Thyroid gland (tissue), 4 donors: Measurements from ENCODE around the gene ANKRD28.

Source experiments
- CTCF ChIP-seq, 6 experiments: fragments of 200-600 bp in 3 of 6; fragments of 450-650 bp in 3 of 6; sonication (generic) in 3 of 6; IDR thresholded peaks; one replicate each; pipeline ENCODE4 v1.5.1; 2016 to 2019; ENCODE audit warnings: antibody characterized with exemption in 6 of 6, mild to moderate bottlenecking in 2 of 6, inconsistent platforms in 1 of 6, moderate library complexity in 1 of 6
- POLR2A ChIP-seq, 2 donors: fragments of 450-650 bp; IDR thresholded peaks; one replicate each; pipeline ENCODE4 v1.6.1; 2017; ENCODE audit warnings: antibody characterized with exemption in 2 of 2, mild to moderate bottlenecking in 2 of 2, moderate library complexity in 1 of 2

GRCh38 chr3:15667484-15667883, 130.3 kb downstream of the ANKRD28 start:
- TF ChIP-seq CTCF (IDR thresholded peaks at IDR 0.05) (no peak), POLR2A (IDR thresholded peaks at IDR 0.05) (no peak)
